ENCODE data around the gene AFF3. TPM values are rescaled to one million over a fixed set of nuclear protein-coding genes. Genes with fewer than 3 reads are reported as not detected.

Gene AFF3
- total RNA-seq, 2 donors from 2014 or later: 9.9 to 20.1 TPM

- H3K4me3 ChIP-seq: no peak overlapping the region
- ATAC-seq (ENCODE audit: insufficient number of reproducible peaks, low FRiP score, low read depth): no peak
Observed at GRCh38 chr2:100071335-100072043, 70.9 kb downstream of the AFF3 start.

DNA sequence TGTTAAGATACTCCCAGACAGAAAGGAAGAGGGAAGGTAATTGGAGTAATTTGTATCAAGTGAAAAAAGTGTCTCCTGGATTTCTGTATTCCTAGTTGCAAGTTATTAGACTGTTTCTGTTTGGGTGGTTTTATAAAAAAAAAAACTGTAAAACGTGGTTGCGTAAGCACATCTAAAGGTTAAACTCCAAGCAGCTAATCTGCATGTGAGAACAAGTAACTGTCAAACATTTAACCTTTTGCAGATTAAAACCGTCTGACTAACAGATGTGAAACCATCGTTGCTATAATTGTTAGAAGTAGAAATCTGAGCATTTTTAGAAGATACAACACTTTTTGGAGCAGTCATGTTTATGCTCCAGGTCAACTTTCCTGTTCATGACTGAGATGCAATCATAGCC is 72.3 kb downstream of the AFF3 start:
- Histone ChIP-seq H3K27me3 (replicated peaks; ENCODE audit: insufficient read depth) (no peaks in the 10 kb centered on the region), H3K36me3 (no peaks in the 10 kb centered on the region), H3K27ac (no peak overlapping the region), H3K4me1 (ENCODE audit: control insufficient read depth in 1 of 2, low read depth in 2 of 2) (peaks cover 0 to 4% of the 10 kb centered on the region in 2 donors), H3K9me3 (no peaks in the 10 kb centered on the region), H3K4me3 (no peak overlapping the region)
- DNase-seq (ENCODE audit: low spot score) (no peak), ATAC-seq (ENCODE audit: insufficient number of reproducible peaks, low FRiP score, low read depth) (no peak)
- TF ChIP-seq CTCF (IDR thresholded peaks at IDR 0.05): no peak

More at GRCh38 chr2:100071335-100072043, 70.9 kb downstream of the AFF3 start:
- Histone ChIP-seq H3K27me3 (replicated peaks; ENCODE audit: insufficient read depth) (no peaks in the 10 kb centered on the region), H3K36me3 (no peaks in the 10 kb centered on the region), H3K27ac (no peak overlapping the region), H3K4me1 (ENCODE audit: control insufficient read depth in 1 of 2, low read depth in 2 of 2) (peaks cover 0 to 1% of the 10 kb centered on the region in 2 donors), H3K9me3 (no peaks in the 10 kb centered on the region)
- TF ChIP-seq CTCF (IDR thresholded peaks at IDR 0.05): no peak
- DNase-seq (ENCODE audit: low spot score): no peak

DNA sequence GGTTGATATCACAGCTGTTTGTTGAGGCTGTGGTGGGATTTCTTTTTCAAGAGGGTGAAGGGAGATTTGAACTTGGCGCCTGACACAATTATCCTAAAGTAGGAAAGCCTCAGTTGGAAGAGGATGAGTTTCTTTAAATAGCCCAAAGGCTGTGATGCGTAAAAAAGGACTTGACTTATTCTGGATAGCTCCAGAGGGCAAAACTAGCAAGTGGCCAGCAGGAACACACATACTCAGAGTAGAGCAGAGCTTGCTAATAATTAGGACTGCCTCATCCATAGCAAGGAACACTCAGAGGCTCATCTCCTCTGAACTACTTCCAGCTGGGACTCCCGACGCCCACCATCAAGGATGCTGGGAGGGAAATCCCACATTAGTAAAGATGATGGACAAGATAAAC is 74.0 kb downstream of the AFF3 start:
- Histone ChIP-seq H3K36me3 (no peaks in the 10 kb centered on the region), H3K27me3 (replicated peaks; ENCODE audit: insufficient read depth) (no peaks in the 10 kb centered on the region), H3K9me3 (no peaks in the 10 kb centered on the region), H3K4me3 (no peak overlapping the region), H3K4me1 (ENCODE audit: control insufficient read depth in 1 of 2, low read depth in 2 of 2) (peaks cover 0 to 4% of the 10 kb centered on the region in 2 donors), H3K27ac (no peak overlapping the region)
- ATAC-seq (ENCODE audit: insufficient number of reproducible peaks, low FRiP score, low read depth): no peak
- TF ChIP-seq CTCF (IDR thresholded peaks at IDR 0.05): no peak
- no peak for DNase-seq (ENCODE audit: low spot score)

DNA sequence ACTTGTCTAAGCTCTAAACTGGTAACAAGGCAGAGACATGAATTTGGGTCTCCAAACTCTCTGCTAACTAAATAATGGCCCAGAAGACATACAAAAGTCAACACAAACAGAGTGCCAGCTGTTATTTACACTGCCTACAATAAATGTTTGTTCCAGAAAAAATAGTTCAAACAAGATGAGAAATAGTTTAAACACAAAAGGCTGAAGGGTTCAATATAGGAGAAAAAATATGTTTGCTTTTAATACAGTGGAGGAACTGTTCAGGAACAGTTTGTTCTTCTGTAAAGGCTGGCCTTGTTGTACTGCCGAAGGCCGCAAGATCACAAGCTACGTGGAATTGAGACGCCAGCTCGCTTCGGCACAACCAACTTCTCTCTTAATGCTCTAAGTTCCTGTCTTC is 74.6 kb downstream of the AFF3 start:
- H3K4me1 ChIP-seq (ENCODE audit: control insufficient read depth in 1 of 2, low read depth in 2 of 2): peaks cover 0 to 4% of the 10 kb centered on the region in 2 donors
- H3K4me3 ChIP-seq: no peak overlapping the region
- H3K27ac ChIP-seq: no peak overlapping the region
- DNase-seq (ENCODE audit: low spot score) (no peak), ATAC-seq (ENCODE audit: insufficient number of reproducible peaks, low FRiP score, low read depth) (no peak)
- no peaks in the 10 kb centered on the region for H3K27me3 ChIP-seq (replicated peaks; ENCODE audit: insufficient read depth)
- no peak for TF ChIP-seq CTCF (IDR thresholded peaks at IDR 0.05)
- H3K9me3 ChIP-seq: no peaks in the 10 kb centered on the region
- H3K36me3 ChIP-seq: no peaks in the 10 kb centered on the region

DNA sequence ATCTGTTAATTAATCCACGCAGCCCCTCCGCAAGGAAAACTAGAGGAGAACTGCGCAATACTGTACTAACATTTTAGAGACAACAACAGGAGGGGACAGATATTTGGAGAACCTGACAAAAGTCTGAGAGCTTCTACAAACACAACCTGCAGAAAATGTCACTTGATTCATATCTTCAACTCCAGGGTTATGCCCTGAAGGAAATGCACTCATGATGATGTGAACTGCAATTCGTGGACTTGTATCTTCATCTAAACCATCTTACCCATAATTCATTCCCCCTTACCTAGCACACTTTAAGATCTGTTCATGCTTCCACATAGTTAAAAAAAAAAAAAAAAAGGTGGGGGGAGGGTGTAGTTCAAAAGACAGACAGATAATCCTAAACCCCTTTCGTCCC is 75.5 kb downstream of the AFF3 start:
- ATAC-seq (ENCODE audit: insufficient number of reproducible peaks, low FRiP score, low read depth): no peak
- Histone ChIP-seq H3K4me1 (ENCODE audit: control insufficient read depth in 1 of 2, low read depth in 2 of 2) (peaks cover 0 to 4% of the 10 kb centered on the region in 2 donors), H3K27me3 (replicated peaks; ENCODE audit: insufficient read depth) (no peaks in the 10 kb centered on the region), H3K9me3 (no peaks in the 10 kb centered on the region), H3K36me3 (no peaks in the 10 kb centered on the region), H3K4me3 (no peak overlapping the region), H3K27ac (no peak overlapping the region)
- DNase-seq (ENCODE audit: low spot score): no peak
- no peak for TF ChIP-seq CTCF (IDR thresholded peaks at IDR 0.05)
